IMR-90 (cell line): ENCODE results near the gene ALS2. TPM values are rescaled to one million over a fixed set of nuclear protein-coding genes. Genes with fewer than 3 reads are reported as not detected.

Experiments used
- ATAC-seq: fragments of 200-7000 bp; cut with Tn5 transposase; 2 replicates; pipeline ENCODE4 v1.9.1; 2020; ENCODE audit warnings: low read depth, mild to moderate bottlenecking, moderate library complexity
- BruUV-seq: library from RNA; stranded (reverse); fragments of 400-500 nt; replicated peaks from 2 replicates; lab custom pipeline; 2021; lab: Mats Ljungman, UMichigan
- CTCF ChIA-PET: fragments of 300-600 bp; formaldehyde crosslinking; extraction: SDS; loops from one replicate; lab custom pipeline; 2021; ENCODE audit warnings: antibody characterized with exemption; lab: Yijun Ruan, JAX
- POLR2A ChIA-PET: fragments of 300-600 bp; sonication (Branson Sonifier 250); formaldehyde crosslinking; loops from one replicate; lab custom pipeline; 2022; ENCODE audit warnings: antibody characterized with exemption; ENCODE audit not compliant: unreplicated experiment; lab: Charles Lee
- DNase-seq: peaks from one replicate; pipeline ENCODE4 v3.0.0; 2013
- H2AFZ ChIP-seq: replicated peaks from 2 replicates; pipeline ENCODE3; 2013; ENCODE audit warnings: low read length, mild to moderate bottlenecking; ENCODE audit not compliant: poor library complexity
- H2AK5ac ChIP-seq: 2 replicates; pipeline ENCODE4 v1.6.1; 2013; ENCODE audit warnings: low read depth, low read length, inconsistent platforms
- H2AK9ac ChIP-seq: replicated peaks from 2 replicates; pipeline ENCODE3; 2013; ENCODE audit warnings: mild to moderate bottlenecking, low read depth, low read length, moderate library complexity; ENCODE audit not compliant: poor library complexity
- H2BK120ac ChIP-seq: 2 replicates; pipeline ENCODE4 v1.6.1; 2013; ENCODE audit warnings: low read depth, low read length, inconsistent platforms
- H2BK15ac ChIP-seq: 3 replicates; pipeline ENCODE4 v1.6.1; 2013; ENCODE audit warnings: low read depth, low read length, inconsistent platforms
- H2BK20ac ChIP-seq: 2 replicates; pipeline ENCODE4 v1.6.1; 2013; ENCODE audit warnings: low read depth, mild to moderate bottlenecking, inconsistent platforms, low read length, moderate library complexity
- H2BK5ac ChIP-seq: 2 replicates; pipeline ENCODE4 v1.6.1; 2013; ENCODE audit warnings: mild to moderate bottlenecking, low read depth, low read length, inconsistent platforms; ENCODE audit not compliant: poor library complexity, severe bottlenecking
- H3K14ac ChIP-seq: replicated peaks from 2 replicates; pipeline ENCODE4 v1.6.1; 2013; ENCODE audit warnings: low read depth, low read length, inconsistent platforms
- H3K18ac ChIP-seq: 2 replicates; pipeline ENCODE4 v1.6.1; 2013; ENCODE audit warnings: low read depth, low read length, control low read depth
- H3K23ac ChIP-seq: 2 replicates; pipeline ENCODE4 v1.6.1; 2013; ENCODE audit warnings: low read depth, low read length, inconsistent platforms
- H3K27ac ChIP-seq: 2 replicates; pipeline ENCODE4 v1.5.1; 2013; ENCODE audit warnings: mild to moderate bottlenecking, control low read depth, low read length; ENCODE audit not compliant: insufficient read depth
- H3K27me3 ChIP-seq: 2 replicates; pipeline ENCODE4 v1.6.1; 2013; ENCODE audit warnings: low read length; ENCODE audit not compliant: control insufficient read depth, insufficient read depth
- H3K36me3 ChIP-seq: 2 replicates; pipeline ENCODE4 v1.6.1; 2013; ENCODE audit warnings: low read length, mixed read lengths; ENCODE audit not compliant: control insufficient read depth, insufficient read depth
- H3K4ac ChIP-seq: 2 replicates; pipeline ENCODE4 v1.6.1; 2013; ENCODE audit warnings: low read depth, low read length, inconsistent platforms
- H3K4me1 ChIP-seq: 2 replicates; pipeline ENCODE4 v1.6.1; 2013; ENCODE audit warnings: low read length, mixed read lengths; ENCODE audit not compliant: control insufficient read depth, insufficient read depth
- H3K4me2 ChIP-seq: 2 replicates; pipeline ENCODE4 v1.6.1; 2013; ENCODE audit warnings: low read depth, mild to moderate bottlenecking, control low read depth, low read length, moderate library complexity
- H3K4me3 ChIP-seq: 2 replicates; pipeline ENCODE4 v1.5.1; 2013; ENCODE audit warnings: low read depth, mild to moderate bottlenecking, control low read depth, low read length, moderate library complexity; ENCODE audit not compliant: insufficient read depth
- H3K56ac ChIP-seq: 2 replicates; pipeline ENCODE4 v1.6.1; 2013; ENCODE audit warnings: low read length, inconsistent platforms; ENCODE audit not compliant: insufficient read depth; ENCODE audit errors: extremely low read depth
- H3K79me1 ChIP-seq, 2 experiments: 2 replicates each; pipeline ENCODE4 v1.6.1; 2013; ENCODE audit warnings: low read length in 2 of 2, inconsistent platforms in 1 of 2, low read depth in 1 of 2
- H3K9ac ChIP-seq: 2 replicates; pipeline ENCODE4 v1.6.1; 2013; ENCODE audit warnings: low read depth, low read length, control low read depth
- H3K9me1 ChIP-seq: 2 replicates; pipeline ENCODE4 v1.6.1; 2013; ENCODE audit warnings: low read length, inconsistent platforms; ENCODE audit not compliant: insufficient read depth
- H3K9me3 ChIP-seq: 2 replicates; pipeline ENCODE4 v1.6.1; 2013; ENCODE audit warnings: low read length; ENCODE audit not compliant: control insufficient read depth, insufficient read depth
- H4K20me1 ChIP-seq: 2 replicates; pipeline ENCODE4 v1.6.1; 2013; ENCODE audit warnings: low read length, inconsistent platforms; ENCODE audit not compliant: insufficient read depth
- H4K5ac ChIP-seq: 2 replicates; pipeline ENCODE4 v1.6.1; 2013; ENCODE audit warnings: mild to moderate bottlenecking, low read depth, low read length, control low read depth
- H4K8ac ChIP-seq, 2 experiments: 2 replicates each; pipeline ENCODE4 v1.6.1; 2013; ENCODE audit warnings: low read depth in 2 of 2, low read length in 2 of 2, control low read depth in 1 of 2, inconsistent platforms in 1 of 2
- H4K91ac ChIP-seq: 2 replicates; pipeline ENCODE4 v1.6.1; 2013; ENCODE audit warnings: low read depth, low read length, inconsistent platforms; ENCODE audit not compliant: insufficient read depth
- CHD1 ChIP-seq: IDR thresholded peaks from 2 replicates; pipeline ENCODE4 v1.6.1; 2012; ENCODE audit warnings: low read depth, low read length, improper control_type of control experiment
- FOS ChIP-seq: fragments of 150-350 bp; IDR thresholded peaks from 2 replicates; pipeline ENCODE4 v1.6.1; 2016; ENCODE audit warnings: low read depth, low read length
- MAFK ChIP-seq: IDR thresholded peaks from 2 replicates; pipeline ENCODE4 v1.6.1; 2012; ENCODE audit warnings: low read depth, low read length, improper control_type of control experiment
- MAZ ChIP-seq: IDR thresholded peaks from 2 replicates; pipeline ENCODE4 v1.6.1; 2012; ENCODE audit warnings: low read depth, mild to moderate bottlenecking, low read length, improper control_type of control experiment, moderate library complexity, borderline replicate concordance
- MXI1 ChIP-seq: IDR thresholded peaks from 2 replicates; pipeline ENCODE4 v1.6.1; 2012; ENCODE audit warnings: low read depth, mild to moderate bottlenecking, low read length, moderate library complexity, borderline replicate concordance
- NFE2L2 ChIP-seq: fragments of 150-350 bp; IDR thresholded peaks from 2 replicates; pipeline ENCODE4 v1.6.1; 2016; ENCODE audit warnings: low read depth, mild to moderate bottlenecking, low read length
- POLR2A ChIP-seq: IDR thresholded peaks from 2 replicates; pipeline ENCODE4 v1.6.1; 2012; ENCODE audit warnings: mild to moderate bottlenecking, low read depth, low read length
- RAD21 ChIP-seq: IDR thresholded peaks from 2 replicates; pipeline ENCODE4 v1.6.1; 2012; ENCODE audit warnings: low read length, improper control_type of control experiment
- RCOR1 ChIP-seq: IDR thresholded peaks from 2 replicates; pipeline ENCODE4 v1.6.1; 2012; ENCODE audit warnings: mild to moderate bottlenecking, low read length, improper control_type of control experiment; ENCODE audit not compliant: insufficient replicate concordance
- RFX5 ChIP-seq: IDR thresholded peaks from 2 replicates; pipeline ENCODE4 v1.8.0; 2012; ENCODE audit warnings: low read depth, mild to moderate bottlenecking, low read length, moderate library complexity
- SMC3 ChIP-seq: fragments of 150-350 bp; IDR thresholded peaks from 2 replicates; pipeline ENCODE4 v1.6.1; 2016; ENCODE audit warnings: low read depth, mild to moderate bottlenecking, antibody characterized with exemption, low read length, moderate library complexity
- USF2 ChIP-seq: fragments of 150-350 bp; IDR thresholded peaks from 2 replicates; pipeline ENCODE4 v1.6.1; 2017; ENCODE audit warnings: mild to moderate bottlenecking, antibody characterized with exemption, low read length, low read depth
- WGBS, 2 experiments: methylation state at CpG; one replicate each; pipeline versions ENCODE4 v1.1.5 to v1.1.7; 2013; ENCODE audit warnings: missing lambda C conversion rate in 2 of 2; ENCODE audit not compliant: insufficient read length in 1 of 2; ENCODE audit errors: extremely low coverage in 2 of 2; 5-methylcytosine and 5-hydroxymethylcytosine counted together
- dilution Hi-C: fragments of 300-500 bp; cut with HindIII; formaldehyde crosslinking; loops from one replicate; pipeline ENCODE4 v1.14.3; 2018; ENCODE audit warnings: low sequenced_read_pairs; ENCODE audit not compliant: unreplicated experiment
- in situ Hi-C: fragments of 300-500 bp; cut with MboI; formaldehyde crosslinking; loops from 3 replicates; pipeline ENCODE4 v1.14.3; 2019; ENCODE audit warnings: low sequenced_read_pairs, inconsistent platforms, mixed read lengths
- intact Hi-C: fragments of 100-400 bp; cut with micrococcal nuclease; formaldehyde crosslinking; loops from 2 replicates; pipeline ENCODE4 v1.10.0; 2022
- polyA plus RNA-seq, 3 experiments: library from polyadenylated mRNA; depleted of rRNA; stranded (reverse); fragments of >200 nt; gene quantifications; 2 replicates each; pipeline ENCODE4 v1.2.3, GENCODE V29; 2012; ENCODE audit warnings: low replicate concordance in 1 of 3
- total RNA-seq: library from RNA; depleted of rRNA; stranded (reverse); fragments of >200 nt; gene quantifications from 2 replicates; pipeline ENCODE4 v1.2.3, GENCODE V29; 2012
- TF ChIP-seq, protein P1 (sequence below): conservative IDR thresholded peaks from 2 replicates; pipeline ENCODE4 v1.5.1; 2012; ENCODE audit warnings: mild to moderate bottlenecking, low read depth, low read length, improper control_type of control experiment

ALS2 gene
- total and polyA plus RNA-seq, 2 of the 4 experiments (the other 2 are of a cell fraction): 14.4 to 42.3 TPM

DNA sequence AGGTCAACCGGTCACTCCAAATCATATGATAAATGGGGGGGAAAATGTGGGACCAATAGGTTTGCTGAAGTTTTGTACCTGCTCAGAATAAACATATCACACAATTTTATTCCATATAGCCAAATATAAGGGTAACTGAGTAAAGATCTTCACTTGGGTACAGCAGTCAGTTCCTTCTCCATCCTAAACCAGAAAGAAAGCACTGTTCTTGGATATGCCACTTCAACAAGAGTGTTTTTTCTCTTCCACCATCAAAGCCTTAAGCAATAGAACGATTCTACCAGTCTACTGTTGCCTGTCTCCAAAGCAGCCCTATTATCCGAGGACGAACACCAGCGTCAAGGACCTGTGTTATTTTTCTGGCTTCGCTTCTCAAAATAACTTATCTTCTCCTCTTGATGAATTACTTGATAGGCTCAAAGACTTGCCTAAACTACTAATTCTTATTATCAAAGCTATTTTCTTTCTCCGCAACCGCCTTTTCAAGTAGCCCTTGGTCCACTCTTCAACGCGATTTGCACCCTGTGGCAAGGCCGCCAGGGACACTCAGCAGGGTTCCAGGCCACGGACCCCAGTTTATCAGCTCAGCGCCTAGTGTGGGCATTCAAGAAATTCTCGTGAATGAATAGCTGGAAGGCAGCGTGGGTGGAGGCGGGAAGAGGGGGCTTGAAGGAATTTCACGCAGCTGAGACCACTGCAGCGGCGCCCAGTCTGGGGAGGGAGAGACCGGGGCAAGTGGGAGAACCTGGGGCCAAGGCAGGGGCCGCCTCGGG, 646 bp downstream of the ALS2 start:
- peak overlapping the region; percentile 55 for H3K56ac ChIP-seq
- peak overlapping the region; percentile 34 for H4K91ac ChIP-seq
- WGBS, 2 experiments: 0% methylated on average over 5 of the region's 22 CpGs; no CpG with 5 or more reads in 1 of the 2 experiments
- no peaks in the 10 kb centered on the region for H3K27me3 ChIP-seq
- H3K9ac ChIP-seq: peak overlapping the region; percentile 53
- peak overlapping the region; percentile 95 for H2AK9ac ChIP-seq
- peak overlapping the region; percentile 41 for H3K27ac ChIP-seq
- peak overlapping the region; percentile 72 for H3K14ac ChIP-seq
- H2BK20ac ChIP-seq: no peak overlapping the region
- peak overlapping the region; percentile 99 for H2AFZ ChIP-seq
- BruUV-seq: TSS peak; percentile 39
- peak overlapping the region; percentile 51 for H3K4ac ChIP-seq
- peaks cover 2% of the 10 kb centered on the region; the same call in 1 of the 2 replicates for H3K4me1 ChIP-seq
- H2BK15ac ChIP-seq: peak overlapping the region; percentile 11; the same call in 1 of the 3 replicates
- ChIA-PET CTCF (interaction anchor here (1.0 to 1.1 kb wide), 2 partner anchors 8 to 14 kb away, joined by 3 read pairs; no protein-coding TSS in a partner anchor), POLR2A (interaction anchor here (0.6 to 1.2 kb wide), 4 partner anchors 11 to 381 kb away, joined by 4 to 11 read pairs (median 5); no protein-coding TSS in a partner anchor)
- peaks cover 8% of the 10 kb centered on the region; the same call in 1 of the 2 replicates for H3K9me1 ChIP-seq
- peaks cover 4 to 46% of the 10 kb centered on the region in 2 experiments for H3K79me1 ChIP-seq
- dilution Hi-C loops (no loop called here), in situ Hi-C loops (no loop called here), intact Hi-C loops (no loop called here)
- H4K8ac ChIP-seq: peak overlapping the region; percentile 2 to 66; a peak in 2 of 4 replicates
- ATAC-seq (peak; percentile 19), DNase-seq (no peak)
- peak overlapping the region; percentile 56 for H2AK5ac ChIP-seq
- TF ChIP-seq, protein P1, sequence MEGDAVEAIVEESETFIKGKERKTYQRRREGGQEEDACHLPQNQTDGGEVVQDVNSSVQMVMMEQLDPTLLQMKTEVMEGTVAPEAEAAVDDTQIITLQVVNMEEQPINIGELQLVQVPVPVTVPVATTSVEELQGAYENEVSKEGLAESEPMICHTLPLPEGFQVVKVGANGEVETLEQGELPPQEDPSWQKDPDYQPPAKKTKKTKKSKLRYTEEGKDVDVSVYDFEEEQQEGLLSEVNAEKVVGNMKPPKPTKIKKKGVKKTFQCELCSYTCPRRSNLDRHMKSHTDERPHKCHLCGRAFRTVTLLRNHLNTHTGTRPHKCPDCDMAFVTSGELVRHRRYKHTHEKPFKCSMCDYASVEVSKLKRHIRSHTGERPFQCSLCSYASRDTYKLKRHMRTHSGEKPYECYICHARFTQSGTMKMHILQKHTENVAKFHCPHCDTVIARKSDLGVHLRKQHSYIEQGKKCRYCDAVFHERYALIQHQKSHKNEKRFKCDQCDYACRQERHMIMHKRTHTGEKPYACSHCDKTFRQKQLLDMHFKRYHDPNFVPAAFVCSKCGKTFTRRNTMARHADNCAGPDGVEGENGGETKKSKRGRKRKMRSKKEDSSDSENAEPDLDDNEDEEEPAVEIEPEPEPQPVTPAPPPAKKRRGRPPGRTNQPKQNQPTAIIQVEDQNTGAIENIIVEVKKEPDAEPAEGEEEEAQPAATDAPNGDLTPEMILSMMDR: no peak
- TF ChIP-seq CHD1 (no peak), RFX5 (no peak), USF2 (no peak), NFE2L2 (no peak), MAZ (no peak), MXI1 (no peak), POLR2A (no peak), RCOR1 (no peak), MAFK (no peak), FOS (no peak), RAD21 (no peak), SMC3 (no peak)
- peak overlapping the region; percentile 79 for H3K23ac ChIP-seq
- peak overlapping the region; percentile 100 for H3K4me2 ChIP-seq
- H3K18ac ChIP-seq: peak overlapping the region; percentile 35; the same call in 1 of the 2 replicates
- no peaks in the 10 kb centered on the region for H3K36me3 ChIP-seq
- H3K4me3 ChIP-seq: peak overlapping the region; percentile 76
- H2BK120ac ChIP-seq: peak overlapping the region; percentile 13; the same call in 1 of the 2 replicates
- H3K9me3 ChIP-seq: no peaks in the 10 kb centered on the region
- H2BK5ac ChIP-seq: peak overlapping the region; percentile 70
- H4K5ac ChIP-seq: peak overlapping the region; percentile 3; the same call in 1 of the 2 replicates
- H4K20me1 ChIP-seq: peaks cover 15% of the 10 kb centered on the region; the same call in 1 of the 2 replicates
